ENCODE data around the gene VCL. TPM values are rescaled to one million over a fixed set of nuclear protein-coding genes. Genes with fewer than 3 reads are reported as not detected.

The VCL gene
- total and polyA plus RNA-seq, 12 donors = 117 to 369 (median 237) TPM

DNA sequence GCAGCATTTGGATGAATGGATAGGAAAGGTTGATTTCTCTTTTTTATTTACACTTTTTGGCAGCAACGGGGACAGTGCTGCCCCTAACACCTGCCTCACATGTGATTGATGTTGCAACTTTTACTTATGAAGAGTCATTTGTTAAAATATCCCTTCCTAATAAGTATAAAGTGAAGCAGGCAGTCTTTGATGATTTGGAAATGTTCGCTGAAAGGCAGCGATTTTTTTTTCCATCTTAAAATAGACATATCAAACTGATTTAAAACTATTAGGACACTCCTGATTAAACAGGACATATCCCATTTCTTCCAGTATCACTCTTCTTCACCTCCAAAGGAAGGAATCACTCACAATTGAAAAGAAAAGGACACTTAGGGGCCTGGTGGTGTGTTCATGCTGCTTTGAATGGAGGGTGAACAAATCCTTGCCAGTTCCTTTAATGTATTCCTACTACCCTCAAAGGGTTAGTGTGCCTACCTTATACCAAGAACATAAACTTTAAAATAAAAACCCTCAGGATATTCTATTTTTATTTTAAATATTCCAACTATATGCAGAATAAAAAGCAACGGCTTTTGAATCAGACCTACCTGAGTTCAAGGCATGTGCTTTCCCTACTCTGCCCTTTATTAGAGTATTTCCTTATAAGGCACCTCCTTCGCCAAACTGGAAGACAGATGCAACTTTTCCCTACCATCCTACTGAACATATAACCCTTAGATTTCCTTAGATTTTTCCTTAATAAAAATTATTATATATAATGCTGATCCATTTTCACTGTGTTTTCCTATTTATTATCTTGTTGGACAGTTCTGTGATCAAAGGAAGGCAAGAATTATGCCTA is 154.2 kb downstream of the VCL start:
- peak overlapping the region; percentile 62 to 93 (median 90) for H3K27ac ChIP-seq
- peak overlapping the region; percentile 42 to 99 (median 76) for H3K4me3 ChIP-seq
- peaks cover 0 to 10% (median 2%) of the 10 kb centered on the region in 9 donors for H3K36me3 ChIP-seq
- intact Hi-C loops (cut with DNase I) = loop anchor here in 4 of 10 donors (2.0 to 10.0 kb wide), 4 partner anchors 25 to 963 kb away; partner anchors contain the start of genes SAMD8 (in 2 of the 4) and KAT6B (in 1 of the 4)
- TF ChIP-seq, protein P1, sequence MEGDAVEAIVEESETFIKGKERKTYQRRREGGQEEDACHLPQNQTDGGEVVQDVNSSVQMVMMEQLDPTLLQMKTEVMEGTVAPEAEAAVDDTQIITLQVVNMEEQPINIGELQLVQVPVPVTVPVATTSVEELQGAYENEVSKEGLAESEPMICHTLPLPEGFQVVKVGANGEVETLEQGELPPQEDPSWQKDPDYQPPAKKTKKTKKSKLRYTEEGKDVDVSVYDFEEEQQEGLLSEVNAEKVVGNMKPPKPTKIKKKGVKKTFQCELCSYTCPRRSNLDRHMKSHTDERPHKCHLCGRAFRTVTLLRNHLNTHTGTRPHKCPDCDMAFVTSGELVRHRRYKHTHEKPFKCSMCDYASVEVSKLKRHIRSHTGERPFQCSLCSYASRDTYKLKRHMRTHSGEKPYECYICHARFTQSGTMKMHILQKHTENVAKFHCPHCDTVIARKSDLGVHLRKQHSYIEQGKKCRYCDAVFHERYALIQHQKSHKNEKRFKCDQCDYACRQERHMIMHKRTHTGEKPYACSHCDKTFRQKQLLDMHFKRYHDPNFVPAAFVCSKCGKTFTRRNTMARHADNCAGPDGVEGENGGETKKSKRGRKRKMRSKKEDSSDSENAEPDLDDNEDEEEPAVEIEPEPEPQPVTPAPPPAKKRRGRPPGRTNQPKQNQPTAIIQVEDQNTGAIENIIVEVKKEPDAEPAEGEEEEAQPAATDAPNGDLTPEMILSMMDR (IDR thresholded peaks at IDR 0.05) = no peak
- ATAC-seq (no peak), DNase-seq (no peak)
- no peaks in the 10 kb centered on the region for H3K9me3 ChIP-seq
- H3K27me3 ChIP-seq = no peaks in the 10 kb centered on the region
- peaks cover 3 to 64% (median 48%) of the 10 kb centered on the region in 9 donors for H3K4me1 ChIP-seq
- 17 to 26% methylated on average over 5 of the region's 5 CpGs for WGBS, 2 donors

DNA sequence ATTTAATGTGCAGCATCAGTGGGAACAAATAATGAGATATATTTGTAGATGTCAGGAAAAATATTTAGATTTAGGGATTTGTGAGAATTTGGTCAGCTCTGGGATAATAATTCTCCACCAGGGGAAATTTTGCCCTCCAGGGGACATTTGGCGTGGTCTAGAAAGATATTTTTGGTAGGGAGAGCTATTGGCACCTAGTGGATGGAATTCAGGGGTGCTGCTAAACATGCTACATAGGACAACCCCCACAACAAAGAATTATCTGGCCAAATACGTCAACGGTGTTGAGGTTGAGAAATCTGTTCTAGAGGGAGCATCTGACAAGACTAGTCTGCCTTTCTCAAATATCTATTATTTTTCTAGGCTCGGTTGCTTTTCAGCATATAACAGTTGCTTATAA is 155.2 kb downstream of the VCL start:
- ATAC-seq (no peak), DNase-seq (peak in 1 of 2 donors; percentile 22)
- intact Hi-C loops (cut with DNase I) = loop anchor here in 3 of 10 donors (10.0 kb wide), 3 partner anchors 82 to 962 kb away; partner anchors contain the start of genes SAMD8 (in 2 of the 3) and KAT6B (in 1 of the 3)
- Histone ChIP-seq H3K36me3 (peaks cover 0 to 2% (median 0%) of the 10 kb centered on the region in 9 donors), H3K4me3 (peak overlapping the region in 7 of 10 donors; percentile 69 to 99 (median 78)), H3K9me3 (no peaks in the 10 kb centered on the region), H3K27me3 (no peaks in the 10 kb centered on the region), H3K27ac (peak overlapping the region in 8 of 10 donors; percentile 23 to 93 (median 90)), H3K4me1 (peaks cover 3 to 70% (median 50%) of the 10 kb centered on the region in 9 donors)
- WGBS, 2 donors = 34 to 42% methylated on average over 4 of the region's 4 CpGs
- TF ChIP-seq, protein P1 (IDR thresholded peaks at IDR 0.05) = peak; percentile 28 to 62 (median 41)

DNA sequence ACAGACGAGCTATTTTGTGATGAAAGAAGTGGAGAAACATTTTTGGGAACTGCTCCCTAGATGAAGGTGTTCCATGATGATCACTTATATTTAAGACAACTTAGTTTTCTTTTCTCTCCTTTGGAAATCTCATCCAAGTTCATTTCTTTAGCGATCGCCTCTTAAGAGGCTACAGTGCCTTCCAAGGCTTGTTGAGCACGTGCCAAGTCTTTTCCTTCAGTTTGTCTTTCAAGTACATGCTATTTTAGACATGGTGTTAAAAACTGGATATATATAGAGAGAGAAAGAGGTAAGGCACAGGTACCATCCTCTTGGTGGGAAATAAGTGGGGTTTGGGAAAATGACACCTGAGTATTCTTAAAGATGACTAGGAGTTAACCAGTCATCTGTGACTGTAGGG is 155.8 kb downstream of the VCL start:
- Histone ChIP-seq H3K9me3 (no peaks in the 10 kb centered on the region), H3K27ac (peak overlapping the region in 8 of 10 donors; percentile 23 to 93 (median 90)), H3K36me3 (no peaks in the 10 kb centered on the region), H3K4me3 (peak overlapping the region in 6 of 10 donors; percentile 75 to 99 (median 80)), H3K27me3 (no peaks in the 10 kb centered on the region), H3K4me1 (peaks cover 3 to 64% (median 50%) of the 10 kb centered on the region in 9 donors)
- WGBS, 2 donors = 46 to 52% methylated on average over 4 of the region's 4 CpGs
- TF ChIP-seq, protein P1 (IDR thresholded peaks at IDR 0.05) = no peak
- no peak for DNase-seq
- intact Hi-C loops (cut with DNase I) = loop anchor here in 3 of 10 donors (10.0 kb wide), 3 partner anchors 81 to 961 kb away; partner anchors contain the start of genes SAMD8 (in 2 of the 3) and KAT6B (in 1 of the 3)
- no peak for ATAC-seq

- no peaks in the 10 kb centered on the region for H3K36me3 ChIP-seq
- 8 to 14% methylated on average over 2 of the region's 2 CpGs for WGBS, 2 donors
- peaks cover 3 to 45% (median 32%) of the 10 kb centered on the region in 9 donors for H3K4me1 ChIP-seq
- DNase-seq (peak; percentile 44 to 74), ATAC-seq (peak; percentile 73 to 91 (median 77))
- no peak overlapping the region for H3K4me3 ChIP-seq
- no peaks in the 10 kb centered on the region for H3K9me3 ChIP-seq
- intact Hi-C loops (cut with DNase I) = loop anchor here in 3 of 10 donors (10.0 kb wide), 3 partner anchors 78 to 958 kb away; partner anchors contain the start of genes SAMD8 (in 2 of the 3) and KAT6B (in 1 of the 3)
- no peaks in the 10 kb centered on the region for H3K27me3 ChIP-seq
- TF ChIP-seq, protein P1 (IDR thresholded peaks at IDR 0.05) = no peak
- H3K27ac ChIP-seq = peak overlapping the region in 7 of 10 donors; percentile 1 to 71 (median 32)
Measured at GRCh38 chr10:74156919-74157289, 159.0 kb downstream of the VCL start.
